Tibial nerve (tissue), 4 donors: ENCODE measurements around the gene TMEM176B. TPM values are rescaled to one million over a fixed set of nuclear protein-coding genes. Genes with fewer than 3 reads are reported as not detected.
"Not testable (repeated sequence)": the region's sequence is repeated elsewhere in the genome, so short reads cannot be mapped to it uniquely, and the experiment has no call there.

Source experiments
- DNase-seq, 2 donors: peaks; one replicate each; pipeline ENCODE4 v3.0.0-alpha.2; 2019; ENCODE audit warnings: low spot score in 2 of 2
- H3K27ac ChIP-seq, 4 donors: fragments of 200-600 bp; sonication (generic) in 3 of 4; one replicate each; pipeline ENCODE4 v1.5.1; 2017 to 2019; ENCODE audit warnings: mild to moderate bottlenecking in 1 of 4
- H3K27me3 ChIP-seq, 2 donors: fragments of 200-600 bp; sonication (generic) in 1 of 2; one replicate each; pipeline versions ENCODE4 v1.5.1 to v1.6.0; 2017 to 2019
- H3K36me3 ChIP-seq, 3 donors: fragments of 200-600 bp; sonication (generic); one replicate each; pipeline ENCODE4 v1.5.1; 2018 to 2019
- H3K4me1 ChIP-seq, 4 donors: fragments of 200-600 bp; sonication (generic) in 3 of 4; one replicate each; pipeline ENCODE4 v1.5.1; 2017 to 2019
- H3K4me3 ChIP-seq, 4 donors: fragments of 200-600 bp; sonication (generic) in 3 of 4; one replicate each; pipeline ENCODE4 v1.5.1; 2017 to 2019; ENCODE audit warnings: mild to moderate bottlenecking in 1 of 4, moderate library complexity in 1 of 4
- H3K9me3 ChIP-seq, 4 donors: fragments of 200-600 bp; sonication (generic) in 3 of 4; one replicate each; pipeline ENCODE4 v1.5.1; 2017 to 2019
- CTCF ChIP-seq, 5 experiments: fragments of 200-600 bp in 3 of 5; fragments of 450-650 bp in 2 of 5; sonication (generic) in 3 of 5; IDR thresholded peaks; one replicate each; pipeline ENCODE4 v1.5.1; 2016 to 2019; ENCODE audit warnings: antibody characterized with exemption in 5 of 5, mild to moderate bottlenecking in 3 of 5, moderate library complexity in 2 of 5
- EP300 ChIP-seq, 2 donors: sonication (generic); formaldehyde crosslinking; IDR thresholded peaks; one replicate each; pipeline ENCODE4 v1.6.1; 2017; ENCODE audit warnings: antibody characterized with exemption in 2 of 2, mild to moderate bottlenecking in 1 of 2
- POLR2A ChIP-seq, 2 donors: fragments of 450-650 bp; IDR thresholded peaks; one replicate each; pipeline ENCODE4 v1.6.1; 2017; ENCODE audit warnings: antibody characterized with exemption in 2 of 2, mild to moderate bottlenecking in 2 of 2, moderate library complexity in 2 of 2
- WGBS, 2 donors: methylation state at CpG; one replicate each; pipeline ENCODE4 v1.1.5; 2018; 5-methylcytosine and 5-hydroxymethylcytosine counted together
- total RNA-seq, 4 donors: library from RNA; depleted of rRNA; stranded (reverse); fragments of >200 nt; gene quantifications; one replicate each; pipeline ENCODE4 v1.1.0, GENCODE V29; 2016

The TMEM176B gene
- total RNA-seq, 4 donors from 2014 or later: 33.9 to 83.1 (median 63.2) TPM

- Histone ChIP-seq H3K4me1 (no peaks in the 10 kb centered on the region), H3K27ac (no peak overlapping the region), H3K36me3 (no peaks in the 10 kb centered on the region), H3K4me3 (no peak overlapping the region), H3K9me3 (peaks cover 0 to 11% (median 0%) of the 10 kb centered on the region in 4 donors), H3K27me3 (no peaks in the 10 kb centered on the region)
- DNase-seq: no peak
- TF ChIP-seq CTCF (IDR thresholded peaks at IDR 0.05): no peak
- no peak for TF ChIP-seq POLR2A (IDR thresholded peaks at IDR 0.05)
- TF ChIP-seq EP300 (IDR thresholded peaks at IDR 0.05): no peak
- WGBS, 2 donors: 83 to 87% methylated on average over 10 of the region's 10 CpGs
Observed at GRCh38 chr7:150823484-150824126, 23.4 kb upstream of the TMEM176B start.

- 90 to 92% methylated on average over 8 of the region's 8 CpGs for WGBS, 2 donors
- Histone ChIP-seq H3K36me3 (no peaks in the 10 kb centered on the region), H3K4me1 (no peaks in the 10 kb centered on the region), H3K9me3 (peaks cover 0 to 11% (median 0%) of the 10 kb centered on the region in 4 donors), H3K4me3 (no peak overlapping the region), H3K27me3 (no peaks in the 10 kb centered on the region), H3K27ac (no peak overlapping the region)
- DNase-seq: no peak
- no peak for TF ChIP-seq POLR2A (IDR thresholded peaks at IDR 0.05)
Observed at GRCh38 chr7:150823043-150823442, 22.9 kb upstream of the TMEM176B start.

GRCh38 chr7:150820578-150821198 is 20.5 kb upstream of the TMEM176B start:
- Histone ChIP-seq H3K9me3 (peaks cover 0 to 24% (median 6%) of the 10 kb centered on the region in 4 donors), H3K4me1 (no peaks in the 10 kb centered on the region), H3K27ac (peak overlapping the region in 2 of 4 donors; percentile 9 to 47), H3K27me3 (no peaks in the 10 kb centered on the region), H3K4me3 (no peak overlapping the region), H3K36me3 (no peaks in the 10 kb centered on the region)
- DNase-seq: no peak
- 61 to 68% methylated on average over 7 of the region's 7 CpGs for WGBS, 2 donors
- no peak for TF ChIP-seq EP300 (IDR thresholded peaks at IDR 0.05)

GRCh38 chr7:150820148-150820547 is 20.0 kb upstream of the TMEM176B start:
- 24 to 38% methylated on average over 5 of the region's 5 CpGs for WGBS, 2 donors
- no peak for TF ChIP-seq EP300 (IDR thresholded peaks at IDR 0.05)
- no peak for TF ChIP-seq POLR2A (IDR thresholded peaks at IDR 0.05)

GRCh38 chr7:150818971-150819370 is 18.8 kb upstream of the TMEM176B start:
- Histone ChIP-seq H3K4me3 (no peak overlapping the region), H3K9me3 (peaks cover 0 to 30% (median 6%) of the 10 kb centered on the region in 4 donors), H3K27me3 (no peaks in the 10 kb centered on the region), H3K4me1 (no peaks in the 10 kb centered on the region), H3K36me3 (no peaks in the 10 kb centered on the region), H3K27ac (no peak overlapping the region)
- 84 to 85% methylated on average over 2 of the region's 2 CpGs for WGBS, 2 donors
- TF ChIP-seq POLR2A (IDR thresholded peaks at IDR 0.05): no peak
- no peak for TF ChIP-seq EP300 (IDR thresholded peaks at IDR 0.05)
- TF ChIP-seq CTCF (IDR thresholded peaks at IDR 0.05): no peak
- no peak for DNase-seq

More at GRCh38 chr7:150820148-150820547, 20.0 kb upstream of the TMEM176B start:
- H3K9me3 ChIP-seq: peaks cover 0 to 25% (median 6%) of the 10 kb centered on the region in 4 donors
- H3K27me3 ChIP-seq: no peaks in the 10 kb centered on the region
- no peaks in the 10 kb centered on the region for H3K36me3 ChIP-seq
- no peak for DNase-seq
- H3K4me3 ChIP-seq: no peak overlapping the region
- no peaks in the 10 kb centered on the region for H3K4me1 ChIP-seq
- peak overlapping the region in 2 of 4 donors; percentile 9 to 47 for H3K27ac ChIP-seq

- no peaks in the 10 kb centered on the region for H3K4me1 ChIP-seq
- 66 to 70% methylated on average over 7 of the region's 7 CpGs for WGBS, 2 donors
- no peaks in the 10 kb centered on the region for H3K36me3 ChIP-seq
- no peak for TF ChIP-seq POLR2A (IDR thresholded peaks at IDR 0.05)
- TF ChIP-seq CTCF (IDR thresholded peaks at IDR 0.05): no peak
- no peak for TF ChIP-seq EP300 (IDR thresholded peaks at IDR 0.05)
- peaks cover 0 to 19% (median 6%) of the 10 kb centered on the region in 4 donors for H3K9me3 ChIP-seq
- H3K27ac ChIP-seq: no peak overlapping the region
- H3K27me3 ChIP-seq: no peaks in the 10 kb centered on the region
- no peak for DNase-seq
- H3K4me3 ChIP-seq: no peak overlapping the region
Observed at GRCh38 chr7:150814328-150815001, 14.3 kb upstream of the TMEM176B start.

- DNase-seq, H3K27me3 ChIP-seq, H3K4me3 ChIP-seq, H3K4me1 ChIP-seq, H3K27ac ChIP-seq: not testable (repeated sequence)
- 76 to 89% methylated on average over 9 to 13 of the region's 13 CpGs for WGBS, 2 donors
- peaks cover 0 to 41% (median 0%) of the 10 kb centered on the region in 3 donors for H3K36me3 ChIP-seq
- peaks cover 0 to 36% (median 2%) of the 10 kb centered on the region in 4 donors for H3K9me3 ChIP-seq
Observed at GRCh38 chr7:150807616-150808438, 7.7 kb upstream of the TMEM176B start.
